Neutrophil (primary cell): ENCODE data around the gene MYBPH.
A peak's percentile ranks its signal among the peaks of the same experiment; 100 is the strongest.

Source experiments
- H3K27ac ChIP-seq: fragments of 200-600 bp; sonication (generic); 2 replicates; pipeline ENCODE4 v1.5.1; 2016; ENCODE audit warnings: mild to moderate bottlenecking, moderate library complexity
- H3K27me3 ChIP-seq: fragments of 200-600 bp; sonication (generic); 2 replicates; pipeline ENCODE4 v1.6.0; 2016; ENCODE audit warnings: mild to moderate bottlenecking
- H3K36me3 ChIP-seq: fragments of 200-600 bp; sonication (generic); 2 replicates; pipeline ENCODE4 v1.5.1; 2017
- H3K4me1 ChIP-seq, 2 experiments: fragments of 200-600 bp in 1 of 2; sonication (generic) in 1 of 2; 1 replicate in 1 of 2; 2 replicates in 1 of 2; pipeline versions ENCODE4 v1.5.1 to v1.6.1; 2013 to 2016; ENCODE audit warnings: low read depth in 1 of 2, low read length in 1 of 2, mild to moderate bottlenecking in 1 of 2, moderate library complexity in 1 of 2; ENCODE audit not compliant: control insufficient read depth in 1 of 2, insufficient read depth in 1 of 2
- H3K4me3 ChIP-seq, 2 experiments: fragments of 200-600 bp in 1 of 2; sonication (generic) in 1 of 2; 1 replicate in 1 of 2; 2 replicates in 1 of 2; pipeline ENCODE4 v1.5.1; 2013 to 2016; ENCODE audit warnings: low read depth in 1 of 2, low read length in 1 of 2, mild to moderate bottlenecking in 1 of 2, moderate library complexity in 1 of 2
- H3K9me3 ChIP-seq: fragments of 200-600 bp; sonication (generic); 2 replicates; pipeline ENCODE4 v1.5.1; 2016
- CTCF ChIP-seq: fragments of 200-600 bp; sonication (generic); IDR thresholded peaks from 2 replicates; pipeline ENCODE4 v1.5.1; 2016; ENCODE audit warnings: antibody characterized with exemption

The MYBPH gene

GRCh38 chr1:203178821-203179666 is 3.4 kb upstream of the MYBPH start:
- no peak overlapping the region for H3K4me3 ChIP-seq
- H3K27me3 ChIP-seq, result no peaks in the 10 kb centered on the region
- no peak for TF ChIP-seq CTCF
- H3K27ac ChIP-seq, result peak overlapping the region; percentile 95
- no peaks in the 10 kb centered on the region for H3K9me3 ChIP-seq
- peaks cover 72% of the 10 kb centered on the region for H3K36me3 ChIP-seq
- H3K4me1 ChIP-seq, result peaks cover 44 to 48% of the 10 kb centered on the region in 2 experiments

GRCh38 chr1:203178083-203178482 is 2.5 kb upstream of the MYBPH start:
- Histone ChIP-seq H3K27me3 (no peaks in the 10 kb centered on the region), H3K4me1 (peaks cover 34 to 38% of the 10 kb centered on the region in 2 experiments), H3K4me3 (no peak overlapping the region), H3K36me3 (peaks cover 63% of the 10 kb centered on the region), H3K27ac (peak overlapping the region; percentile 95), H3K9me3 (no peaks in the 10 kb centered on the region)
- TF ChIP-seq CTCF, result no peak

- Histone ChIP-seq H3K4me1 (peaks cover 30 to 36% of the 10 kb centered on the region in 2 experiments), H3K27ac (peak overlapping the region; percentile 95), H3K27me3 (no peaks in the 10 kb centered on the region)
Observed at GRCh38 chr1:203177470-203178039, 1.9 kb upstream of the MYBPH start.

GRCh38 chr1:203177036-203177405 is 1.4 kb upstream of the MYBPH start:
- Histone ChIP-seq H3K9me3 (no peaks in the 10 kb centered on the region), H3K27ac (peak overlapping the region; percentile 95), H3K36me3 (peaks cover 52% of the 10 kb centered on the region), H3K4me3 (no peak overlapping the region), H3K27me3 (no peaks in the 10 kb centered on the region), H3K4me1 (peaks cover 30 to 34% of the 10 kb centered on the region in 2 experiments)
- TF ChIP-seq CTCF, result no peak

More at GRCh38 chr1:203177470-203178039, 1.9 kb upstream of the MYBPH start:
- Histone ChIP-seq H3K9me3 (no peaks in the 10 kb centered on the region), H3K4me3 (no peak overlapping the region), H3K36me3 (peaks cover 57% of the 10 kb centered on the region)
- no peak for TF ChIP-seq CTCF

- peaks cover 46% of the 10 kb centered on the region for H3K36me3 ChIP-seq
- peaks cover 26 to 28% of the 10 kb centered on the region in 2 experiments for H3K4me1 ChIP-seq
- H3K4me3 ChIP-seq, result no peak overlapping the region
- peak overlapping the region; percentile 95 for H3K27ac ChIP-seq
- no peaks in the 10 kb centered on the region for H3K9me3 ChIP-seq
- H3K27me3 ChIP-seq, result no peaks in the 10 kb centered on the region
- TF ChIP-seq CTCF, result no peak
Observed at GRCh38 chr1:203176273-203177035, 828 bp upstream of the MYBPH start.
